ENCODE data around the gene AR. TPM values are rescaled to one million over a fixed set of nuclear protein-coding genes. Genes with fewer than 3 reads are reported as not detected.

Gene AR
- total RNA-seq, 1 experiment from 2014 or later: 1.7 TPM

GRCh38 chrX:67717571-67717970 is 173.8 kb downstream of the AR start:
- BruUV-seq (replicated peaks): no TSS peak
- Histone ChIP-seq H3K79me2 (ENCODE audit: low read depth) (no peaks in the 10 kb centered on the region), H3K9me2 (ENCODE audit: insufficient read depth) (no peaks in the 10 kb centered on the region), H3K27me3 (ENCODE audit: insufficient read depth, low read depth) (no peaks in the 10 kb centered on the region), H3F3A (ENCODE audit: insufficient read depth, low read depth) (no peaks in the 10 kb centered on the region), H2AFZ (no peak overlapping the region), H3K36me3 (ENCODE audit: low read depth) (no peaks in the 10 kb centered on the region), H3K4me3 (no peak overlapping the region), H3K4me1 (replicated peaks; ENCODE audit: insufficient read depth) (no peaks in the 10 kb centered on the region), H3K27ac (no peak overlapping the region), H3K9me3 (ENCODE audit: insufficient read depth, low read depth) (no peaks in the 10 kb centered on the region), H3K4me2 (no peak overlapping the region), H4K20me1 (ENCODE audit: insufficient read depth) (no peaks in the 10 kb centered on the region)
- POLR2A ChIA-PET (ENCODE audit: unreplicated experiment): no interaction called here
- TF ChIP-seq CTCF (conservative IDR thresholded peaks at IDR 0.05): no peak
- CTCF ChIA-PET: no interaction called here
- no peak for DNase-seq
- intact Hi-C loops (cut with micrococcal nuclease; ENCODE audit: unreplicated experiment): no loop called here

DNA sequence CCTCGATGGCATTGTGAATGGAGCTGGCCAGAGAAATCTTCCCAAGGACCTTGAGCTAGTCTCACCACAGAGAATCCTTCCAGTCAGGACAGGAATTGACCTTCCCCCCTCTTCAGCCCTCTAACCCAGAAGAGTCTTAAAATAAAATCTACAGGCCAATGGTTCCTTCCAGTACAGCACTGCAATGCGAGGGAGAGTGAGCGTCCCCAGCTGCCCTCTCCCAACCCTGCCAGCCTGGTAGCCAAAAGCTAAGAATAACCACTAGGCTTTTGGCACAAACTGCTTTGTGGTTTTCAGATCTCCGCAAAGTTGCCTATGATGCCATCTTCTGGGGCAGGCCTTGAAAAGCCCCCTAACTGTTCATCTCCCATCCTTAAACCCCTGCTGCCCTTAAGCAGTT is 175.1 kb downstream of the AR start:
- intact Hi-C loops (cut with micrococcal nuclease; ENCODE audit: unreplicated experiment): no loop called here
- H3K36me3 ChIP-seq (ENCODE audit: low read depth): no peaks in the 10 kb centered on the region
- no peaks in the 10 kb centered on the region for H3K9me2 ChIP-seq (ENCODE audit: insufficient read depth)
- POLR2A ChIA-PET (ENCODE audit: unreplicated experiment): no interaction called here
- no peaks in the 10 kb centered on the region for H3K4me1 ChIP-seq (replicated peaks; ENCODE audit: insufficient read depth)
- CTCF ChIA-PET: no interaction called here
- no peaks in the 10 kb centered on the region for H3F3A ChIP-seq (ENCODE audit: insufficient read depth, low read depth)
- H3K79me2 ChIP-seq (ENCODE audit: low read depth): no peaks in the 10 kb centered on the region
- DNase-seq: no peak
- no TSS peak for BruUV-seq (replicated peaks)
- H3K27me3 ChIP-seq (ENCODE audit: insufficient read depth, low read depth): no peaks in the 10 kb centered on the region
- no peak overlapping the region for H3K4me3 ChIP-seq
- TF ChIP-seq EZH2 (IDR thresholded peaks at IDR 0.05; ENCODE audit: low read depth): no peak
- TF ChIP-seq CTCF (conservative IDR thresholded peaks at IDR 0.05): no peak
- no peak overlapping the region for H2AFZ ChIP-seq
- no peak overlapping the region for H3K4me2 ChIP-seq
- H4K20me1 ChIP-seq (ENCODE audit: insufficient read depth): no peaks in the 10 kb centered on the region
- no peak overlapping the region for H3K27ac ChIP-seq
- H3K9me3 ChIP-seq (ENCODE audit: insufficient read depth, low read depth): no peaks in the 10 kb centered on the region

DNA sequence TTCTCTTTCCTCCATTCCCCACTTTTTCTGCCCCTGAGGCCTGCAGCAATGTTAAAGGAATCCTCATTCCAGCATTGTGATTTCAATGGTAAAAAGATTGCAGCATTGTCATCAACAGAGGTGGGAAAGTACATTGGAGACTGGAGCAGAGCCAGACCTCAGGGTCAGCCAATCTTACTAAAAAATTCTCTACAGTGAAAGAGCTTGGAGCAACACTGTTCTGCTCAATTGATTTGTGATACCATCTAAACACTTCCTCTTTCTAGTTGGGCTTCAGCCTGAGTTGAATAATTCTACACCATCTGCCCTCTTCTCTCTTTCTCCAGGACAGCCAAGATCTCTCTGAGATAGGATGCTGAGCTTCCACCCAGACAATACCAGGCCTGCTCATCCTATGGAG is 176.5 kb downstream of the AR start:
- POLR2A ChIA-PET (ENCODE audit: unreplicated experiment): no interaction called here
- Histone ChIP-seq H3K9me3 (ENCODE audit: insufficient read depth, low read depth) (no peaks in the 10 kb centered on the region), H3K4me2 (no peak overlapping the region), H3K79me2 (ENCODE audit: low read depth) (no peaks in the 10 kb centered on the region), H3K36me3 (ENCODE audit: low read depth) (no peaks in the 10 kb centered on the region), H3K27ac (no peak overlapping the region), H3K4me1 (replicated peaks; ENCODE audit: insufficient read depth) (no peaks in the 10 kb centered on the region), H3K27me3 (ENCODE audit: insufficient read depth, low read depth) (no peaks in the 10 kb centered on the region), H4K20me1 (ENCODE audit: insufficient read depth) (no peaks in the 10 kb centered on the region), H3F3A (ENCODE audit: insufficient read depth, low read depth) (no peaks in the 10 kb centered on the region), H2AFZ (no peak overlapping the region), H3K4me3 (no peak overlapping the region), H3K9me2 (ENCODE audit: insufficient read depth) (no peaks in the 10 kb centered on the region)
- CTCF ChIA-PET: no interaction called here
- intact Hi-C loops (cut with micrococcal nuclease; ENCODE audit: unreplicated experiment): no loop called here
- no peak for DNase-seq
- no TSS peak for BruUV-seq (replicated peaks)
- no peak for TF ChIP-seq CTCF (conservative IDR thresholded peaks at IDR 0.05)
